HG02678 (cell line): ENCODE measurements around the gene RTP1.
"Not testable (repeated sequence)": the region's sequence is repeated elsewhere in the genome, so short reads cannot be mapped to it uniquely, and the experiment has no call there.

ENCODE experiments used
- ATAC-seq: cut with Tn5 transposase; IDR thresholded peaks from one replicate; pipeline ENCODE4 v1.9.1; 2021; ENCODE audit warnings: mild to moderate bottlenecking, moderate library complexity; ENCODE audit not compliant: unreplicated experiment

Gene RTP1

DNA sequence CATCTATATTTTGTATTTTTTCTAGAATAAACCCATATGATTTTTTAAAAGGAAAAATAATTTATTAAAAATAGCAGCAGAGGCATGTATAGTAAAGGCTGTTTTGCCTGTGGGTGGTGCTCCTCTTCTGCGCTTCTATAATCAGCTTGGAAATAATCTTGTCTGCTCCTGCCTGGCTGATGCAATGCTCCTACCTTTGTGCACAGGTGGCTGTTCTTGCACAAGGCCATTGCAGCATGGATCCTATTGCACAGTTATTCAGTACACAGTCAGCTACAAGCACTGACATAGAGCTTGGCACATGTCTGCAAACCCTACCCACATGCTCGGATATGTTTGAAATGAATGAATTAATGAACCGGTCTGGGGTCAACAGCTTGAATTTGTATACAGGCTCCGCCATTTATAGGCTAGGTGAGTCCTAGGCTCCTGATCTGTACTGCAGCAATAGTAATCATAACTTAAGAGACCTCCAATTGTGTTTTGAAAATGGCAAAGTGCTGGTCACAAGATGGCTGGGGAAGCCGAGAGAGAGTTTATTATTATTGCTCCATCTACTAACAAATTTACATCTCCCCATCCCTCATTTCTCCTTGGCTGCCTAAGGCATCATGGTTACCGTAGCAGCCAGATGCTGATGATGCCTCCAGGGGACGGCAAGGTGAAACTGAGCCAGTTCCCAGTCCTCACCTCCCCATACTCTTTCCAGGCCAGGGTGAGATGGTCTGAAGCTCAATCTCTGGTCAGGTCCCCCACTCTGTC is 532 bp upstream of the RTP1 start:
- no peak for ATAC-seq

DNA sequence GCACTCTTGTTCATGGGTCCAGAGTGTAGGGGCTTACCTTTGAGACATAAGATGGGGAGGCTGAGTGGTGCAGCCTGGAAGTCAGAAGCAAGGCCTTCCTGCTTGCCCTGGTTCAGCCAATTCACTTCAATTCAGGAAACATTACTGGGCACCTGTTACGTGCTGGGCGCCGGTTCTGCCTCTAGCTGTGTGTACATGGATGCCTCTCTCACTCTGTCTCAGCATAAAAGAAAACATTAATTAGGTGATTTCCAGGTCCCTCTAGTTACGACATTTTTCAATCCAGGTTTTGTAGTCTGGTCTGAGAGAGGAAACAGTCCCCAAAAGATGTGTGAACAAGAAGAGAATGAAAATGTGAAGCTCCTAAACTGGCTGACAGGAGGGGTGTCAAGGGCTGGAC is 1.2 kb downstream of the RTP1 start:
- ATAC-seq = no peak

DNA sequence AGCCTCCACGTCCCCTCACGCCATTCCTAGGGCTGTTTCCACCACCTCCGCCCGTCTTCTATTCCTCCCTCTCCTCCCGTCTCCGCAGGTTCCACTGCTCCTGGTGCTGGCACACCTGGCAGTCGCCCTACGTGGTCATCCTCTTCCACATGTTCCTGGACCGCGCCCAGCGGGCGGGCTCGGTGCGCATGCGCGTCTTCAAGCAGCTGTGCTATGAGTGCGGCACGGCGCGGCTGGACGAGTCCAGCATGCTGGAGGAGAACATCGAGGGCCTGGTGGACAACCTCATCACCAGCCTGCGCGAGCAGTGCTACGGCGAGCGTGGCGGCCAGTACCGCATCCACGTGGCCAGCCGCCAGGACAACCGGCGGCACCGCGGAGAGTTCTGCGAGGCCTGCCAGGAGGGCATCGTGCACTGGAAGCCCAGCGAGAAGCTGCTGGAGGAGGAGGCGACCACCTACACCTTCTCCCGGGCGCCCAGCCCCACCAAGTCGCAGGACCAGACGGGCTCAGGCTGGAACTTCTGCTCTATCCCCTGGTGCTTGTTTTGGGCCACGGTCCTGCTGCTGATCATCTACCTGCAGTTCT is 2.3 kb downstream of the RTP1 start:
- not testable (repeated sequence) for ATAC-seq

DNA sequence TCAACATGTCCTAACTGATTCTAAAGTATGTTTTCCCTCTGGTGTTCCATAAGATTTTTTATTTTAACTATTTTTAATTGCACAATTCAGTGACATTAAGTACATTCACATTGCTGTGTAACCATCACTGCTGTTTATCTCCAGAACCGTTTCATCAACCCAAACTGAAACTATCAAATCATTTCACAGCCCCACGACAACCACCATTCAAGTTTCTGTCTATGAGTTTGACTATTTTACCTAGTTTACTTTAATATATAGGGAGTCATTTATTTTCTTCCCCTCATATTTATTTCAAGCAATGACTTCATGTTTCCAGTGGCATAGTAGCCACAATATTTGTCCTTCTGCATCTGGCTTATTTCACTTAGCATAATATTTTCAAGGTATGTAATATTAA is 8.4 kb downstream of the RTP1 start:
- ATAC-seq = no peak

DNA sequence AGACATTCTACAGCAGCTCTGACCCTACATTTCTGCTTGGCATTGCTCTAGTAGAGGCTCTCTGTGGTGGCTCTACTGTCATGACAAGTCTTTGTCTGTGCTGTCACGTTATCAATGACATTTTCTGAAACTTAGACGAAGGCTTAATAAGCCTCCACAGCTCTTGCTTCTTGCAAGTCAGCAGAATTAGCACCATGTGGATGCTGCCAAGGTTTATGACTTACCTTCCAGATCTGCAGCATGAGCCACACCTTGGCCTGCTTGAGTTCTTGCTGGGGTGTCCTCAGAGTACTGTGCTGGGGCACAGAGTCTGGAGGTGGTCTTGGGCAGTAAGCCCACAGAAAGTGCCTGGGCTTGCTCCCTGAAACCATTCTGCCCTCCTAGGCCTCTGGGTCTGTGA is 9.8 kb downstream of the RTP1 start:
- ATAC-seq = no peak

DNA sequence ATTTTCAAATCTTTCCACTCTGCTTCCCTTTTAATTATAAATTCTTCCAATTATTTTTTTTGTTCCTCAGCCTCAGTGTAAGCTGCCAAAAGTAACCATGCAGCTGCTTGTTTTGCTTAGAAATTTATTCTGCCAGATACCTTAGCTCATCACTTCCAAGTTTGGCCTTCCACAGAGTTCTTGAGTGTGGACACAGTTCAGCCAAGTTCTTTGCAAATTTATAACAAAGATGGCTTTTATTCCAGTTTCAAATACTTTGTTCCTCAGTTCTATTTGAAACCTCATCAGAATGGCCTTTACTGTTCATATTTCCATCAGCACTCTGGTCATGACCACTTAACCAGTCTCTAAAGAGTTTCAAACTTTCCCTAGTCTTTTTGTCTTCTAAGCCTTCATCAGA is 10.3 kb downstream of the RTP1 start:
- ATAC-seq = no peak

DNA sequence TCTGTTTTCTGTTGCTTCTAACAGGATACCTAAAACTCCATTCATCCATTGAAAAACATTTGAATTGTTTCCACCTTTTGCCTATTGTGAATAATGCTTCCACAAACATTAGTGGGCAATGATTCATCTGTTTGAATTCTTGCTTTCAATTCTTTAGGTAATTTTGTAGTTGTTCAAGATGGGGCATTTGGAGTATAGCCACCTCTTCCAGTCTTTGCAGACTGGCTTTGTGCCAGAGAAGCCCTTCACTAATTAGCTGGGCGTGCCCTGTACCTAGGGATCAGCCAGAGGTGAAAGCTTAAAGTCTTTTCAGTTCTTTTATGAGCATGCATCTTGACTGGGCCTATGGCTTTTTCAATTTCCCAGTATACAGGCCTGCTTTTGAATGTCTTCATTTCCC is 10.9 kb downstream of the RTP1 start:
- no peak for ATAC-seq

DNA sequence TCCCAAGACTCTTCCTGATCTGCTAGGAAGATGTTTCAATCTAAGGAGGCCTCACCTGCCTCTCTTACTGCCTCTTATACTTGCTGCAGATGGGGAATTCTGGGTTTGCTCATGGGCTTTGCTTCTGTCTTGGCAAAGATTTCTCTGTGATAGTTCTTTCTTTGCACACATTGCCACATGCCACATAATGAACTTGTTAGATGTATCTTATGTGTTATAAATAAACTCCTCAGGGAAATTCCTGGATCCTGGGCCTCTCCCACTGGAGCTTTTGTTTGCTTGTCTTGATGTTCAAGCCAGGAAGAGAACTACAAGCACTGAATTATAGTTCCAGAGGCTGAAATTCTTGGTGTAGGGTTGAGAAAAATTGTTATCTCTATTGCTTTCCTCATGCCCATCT is 12.2 kb downstream of the RTP1 start:
- no peak for ATAC-seq

DNA sequence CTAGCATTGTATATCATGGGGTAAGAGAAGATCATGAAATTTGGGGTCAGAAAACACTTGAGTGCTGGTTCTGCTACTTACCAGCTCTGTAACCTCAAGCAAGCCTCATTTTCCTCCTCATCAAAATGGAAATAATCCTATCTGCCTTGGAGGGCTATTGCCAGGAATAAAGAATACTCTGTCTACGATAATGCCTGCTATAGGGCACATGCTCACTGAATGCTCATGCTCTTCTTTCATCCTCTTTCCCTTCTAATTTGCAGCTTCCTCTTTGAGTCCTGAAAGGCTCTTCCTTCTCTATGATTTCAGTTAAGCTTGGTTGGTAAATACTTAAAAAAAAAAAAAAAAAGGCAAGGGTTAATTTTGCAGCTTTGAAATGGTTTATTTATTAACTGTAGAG is 12.8 kb downstream of the RTP1 start:
- ATAC-seq = no peak

DNA sequence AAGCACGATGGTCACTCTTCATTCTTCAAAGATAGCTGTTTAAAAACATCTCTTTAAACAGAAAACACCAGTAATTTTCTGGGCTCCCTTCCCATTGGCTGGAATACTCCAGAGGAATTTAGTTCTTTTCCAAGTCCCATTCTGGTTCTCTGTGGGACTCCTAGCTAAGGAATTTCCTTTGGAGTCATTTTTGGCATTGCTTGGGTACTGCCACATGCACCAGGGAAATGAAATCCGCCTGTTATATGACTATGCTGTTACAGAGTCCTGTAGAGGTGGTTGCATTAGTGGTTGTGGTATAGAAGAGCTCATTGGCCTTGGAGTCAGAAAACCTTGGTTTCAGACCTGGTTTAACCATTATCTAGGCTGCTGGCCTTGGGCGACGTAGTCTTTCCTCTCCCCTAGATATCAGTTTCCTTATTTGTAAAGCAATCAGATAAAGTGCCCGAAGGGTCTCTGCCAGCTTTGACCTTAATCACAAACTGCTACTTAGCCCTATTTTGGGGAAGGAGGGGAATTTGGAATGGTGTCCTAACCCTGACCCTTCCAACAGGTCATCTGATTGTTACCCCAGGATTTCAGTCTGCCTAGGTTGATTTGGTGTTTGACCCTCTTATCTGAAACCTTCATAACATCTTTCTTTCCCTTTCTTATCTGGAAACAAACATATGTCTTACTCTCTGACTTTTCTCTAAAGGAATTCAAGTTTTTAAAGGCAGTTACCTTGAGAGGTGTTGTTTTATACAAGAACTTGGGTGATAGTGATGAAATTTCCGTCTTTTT is 13.4 kb downstream of the RTP1 start:
- peak; percentile 75 for ATAC-seq

DNA sequence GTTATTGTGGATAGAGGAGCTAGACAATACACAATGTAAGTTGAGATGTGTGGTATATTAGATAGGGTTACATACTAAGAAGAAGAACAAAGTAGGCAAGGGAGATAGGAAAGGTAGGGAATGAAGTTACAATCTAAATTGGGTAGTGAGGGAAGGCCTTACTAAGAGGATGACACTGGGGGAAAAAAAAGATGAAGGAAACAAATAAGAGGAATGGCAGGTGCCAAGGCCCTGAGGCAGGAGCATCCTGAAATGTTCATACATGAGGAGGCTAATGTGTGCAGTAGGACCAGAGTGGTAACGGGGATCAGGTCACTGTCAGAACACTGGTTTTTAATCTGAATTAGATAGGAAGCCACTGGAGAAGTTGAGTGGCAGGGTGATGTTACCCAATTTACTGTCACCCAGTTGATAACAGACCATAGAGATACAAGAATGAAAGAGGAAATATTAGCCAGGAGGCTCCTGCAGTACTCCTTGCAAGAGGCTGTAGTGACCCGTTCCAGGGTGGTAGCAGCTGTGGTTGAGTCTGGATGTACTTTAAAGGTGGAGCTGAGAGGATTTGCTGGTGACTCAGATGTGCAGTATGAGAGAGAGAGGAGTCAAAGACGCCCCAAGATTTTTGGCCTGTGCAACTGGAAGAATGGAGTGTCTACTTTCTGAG is 14.4 kb downstream of the RTP1 start:
- no peak for ATAC-seq

DNA sequence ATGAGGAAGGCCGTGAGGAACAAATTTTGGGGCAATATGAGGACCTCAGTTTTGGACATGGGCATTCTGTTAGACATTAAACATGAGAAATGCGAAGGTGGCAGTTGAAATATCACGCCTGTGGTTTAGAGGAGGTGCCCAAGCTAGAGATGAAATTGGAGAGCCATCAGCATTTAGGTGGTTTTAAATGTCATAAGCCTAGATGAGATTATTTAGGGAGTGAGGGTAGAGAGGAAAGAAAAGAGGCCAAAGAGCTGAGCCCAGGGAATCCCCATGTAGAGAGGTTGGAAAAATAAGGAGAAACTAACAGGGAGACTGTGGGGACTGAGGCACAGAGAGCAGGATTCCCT is 14.9 kb downstream of the RTP1 start:
- no peak for ATAC-seq

DNA sequence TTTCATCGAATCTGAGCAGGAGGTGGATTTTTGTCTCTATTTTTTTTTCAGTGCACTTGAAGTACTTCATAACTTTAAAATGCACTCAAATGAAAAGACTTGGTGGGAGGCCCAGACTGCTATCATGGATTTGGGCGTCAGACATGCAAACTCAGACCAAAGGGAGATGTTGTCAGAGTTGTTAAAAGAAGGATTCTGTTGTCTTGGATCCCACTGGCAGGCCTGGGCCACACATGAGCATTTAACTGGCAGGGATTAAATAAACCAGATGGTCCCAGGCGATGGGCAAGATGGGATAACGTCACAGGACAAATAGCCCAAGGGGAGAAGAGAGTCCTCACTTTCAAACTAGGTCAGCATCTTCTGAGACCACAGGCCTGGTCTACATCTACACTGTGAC is 15.4 kb downstream of the RTP1 start:
- no peak for ATAC-seq

DNA sequence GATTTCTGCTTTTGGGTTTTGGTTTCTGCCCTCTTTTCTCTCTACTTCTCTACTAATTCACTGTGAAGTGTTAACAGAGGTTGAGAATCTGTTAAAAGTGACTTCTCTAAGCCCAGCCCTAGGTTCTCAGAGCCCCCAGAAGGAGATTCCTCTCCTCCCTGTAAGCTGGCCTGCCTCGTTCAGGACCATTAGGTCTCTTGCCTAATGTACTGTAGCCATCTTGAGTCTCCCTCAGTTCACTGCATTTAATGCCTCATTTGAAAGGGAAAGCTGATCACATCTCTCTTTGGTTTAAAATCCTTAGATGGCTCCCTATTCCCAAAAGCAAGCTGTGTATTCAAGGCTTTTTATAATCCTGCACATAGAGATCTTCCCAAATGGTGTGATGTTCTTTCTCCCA is 16.3 kb downstream of the RTP1 start:
- ATAC-seq = no peak

DNA sequence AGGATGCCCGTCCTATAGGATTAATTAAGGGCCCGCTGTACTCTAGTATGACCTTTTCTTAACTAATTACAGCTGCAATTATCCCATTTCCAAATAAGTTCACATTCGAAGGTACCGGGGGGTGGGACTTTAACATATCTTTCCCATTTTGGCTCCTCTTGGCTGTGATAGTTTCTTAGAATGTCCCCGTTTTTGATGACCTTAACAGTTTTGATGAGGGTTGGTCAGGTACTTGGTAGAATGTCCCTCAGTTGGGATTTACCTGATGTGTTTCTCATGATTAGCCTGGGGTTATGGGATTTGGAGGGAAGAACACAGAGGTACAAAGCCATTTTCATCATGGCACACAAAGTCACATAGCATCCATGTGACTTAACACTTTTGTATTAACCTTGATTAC is 18.2 kb downstream of the RTP1 start:
- ATAC-seq = no peak

DNA sequence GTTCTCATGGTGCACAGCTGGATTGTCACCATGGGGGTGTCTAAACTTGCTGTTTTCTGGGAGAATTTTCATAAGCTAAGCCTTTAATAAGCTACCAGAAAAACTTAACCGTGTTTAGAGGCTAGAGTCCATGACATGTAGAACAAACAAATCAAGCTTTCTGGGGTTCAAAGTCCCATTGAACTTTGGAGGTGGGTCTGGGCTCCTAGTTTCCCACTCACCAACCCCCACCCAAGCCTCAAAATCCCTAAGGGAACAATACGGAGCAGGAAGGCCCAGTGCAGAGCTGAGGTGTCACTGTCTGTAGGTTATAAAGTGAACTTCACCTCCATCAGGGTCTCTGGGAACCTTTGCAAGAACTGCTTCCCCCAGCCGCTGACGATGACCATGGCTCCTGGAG is 25.5 kb downstream of the RTP1 start:
- no peak for ATAC-seq

DNA sequence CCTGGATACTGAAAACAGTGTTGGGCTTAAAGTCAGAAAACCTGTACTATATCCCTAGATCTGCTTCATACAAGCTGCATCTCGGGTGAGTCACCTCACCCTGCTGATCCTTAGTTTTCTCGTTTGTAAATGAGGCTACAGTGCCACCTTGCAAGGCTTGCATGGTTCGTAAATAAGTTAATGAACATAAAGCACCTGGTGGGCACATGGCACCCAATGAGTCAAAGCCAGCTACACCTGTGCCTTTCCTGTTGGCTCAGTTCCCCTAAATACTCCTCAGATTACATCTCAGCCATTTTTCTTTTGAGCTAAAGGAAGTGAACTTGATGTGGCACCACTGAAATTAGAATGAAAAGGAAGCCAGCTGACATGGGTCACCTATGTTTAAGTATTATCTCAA is 26.5 kb downstream of the RTP1 start:
- ATAC-seq = no peak

DNA sequence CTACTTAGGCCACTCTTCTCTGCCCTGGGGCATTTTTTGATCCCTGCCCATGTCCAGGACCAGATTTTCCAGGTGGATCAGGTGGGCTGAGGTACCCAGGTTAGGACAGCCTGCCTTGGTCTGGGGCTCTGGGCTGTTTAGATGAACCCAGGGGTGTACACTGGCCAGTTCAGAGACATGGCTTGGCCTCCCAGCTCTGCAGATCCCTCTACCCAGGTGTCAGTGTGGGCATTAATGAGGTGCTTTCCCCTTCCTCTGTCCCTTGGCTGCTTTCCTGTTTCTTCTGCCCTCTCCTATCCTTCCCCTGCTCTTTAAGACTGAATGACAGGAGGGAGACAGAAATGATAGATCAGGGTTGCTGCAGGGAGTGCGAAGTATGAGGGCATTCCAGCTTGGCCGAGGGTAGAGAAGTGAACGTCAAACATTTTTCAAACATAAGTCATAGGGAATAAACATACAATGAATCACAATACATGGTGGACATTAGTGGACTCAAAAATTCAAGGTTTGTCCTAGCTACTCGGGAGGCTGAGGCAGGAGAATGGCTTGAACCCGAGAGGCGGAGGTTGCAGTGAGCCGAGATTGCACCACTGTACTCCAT is 30.5 kb downstream of the RTP1 start:
- ATAC-seq = no peak

DNA sequence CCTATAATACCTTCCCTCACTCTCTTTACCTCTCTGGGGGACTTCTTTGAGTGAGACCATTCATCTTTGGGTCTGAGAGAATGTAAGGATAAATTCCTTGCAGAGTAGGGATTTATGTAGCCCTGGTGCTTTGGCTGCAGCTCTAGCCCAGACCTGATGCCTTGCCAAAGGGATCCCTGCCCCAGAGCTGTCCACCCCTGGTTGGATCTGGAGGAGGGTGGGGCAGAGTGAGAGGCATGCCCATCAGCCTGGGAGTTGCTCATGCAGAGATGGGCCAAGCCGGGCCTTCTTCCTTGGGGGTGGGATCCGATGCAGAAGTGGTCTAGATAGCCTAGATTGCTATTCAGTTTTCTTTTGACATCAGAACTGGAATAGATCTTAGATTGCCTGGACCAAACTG is 31.5 kb downstream of the RTP1 start:
- ATAC-seq = no peak

DNA sequence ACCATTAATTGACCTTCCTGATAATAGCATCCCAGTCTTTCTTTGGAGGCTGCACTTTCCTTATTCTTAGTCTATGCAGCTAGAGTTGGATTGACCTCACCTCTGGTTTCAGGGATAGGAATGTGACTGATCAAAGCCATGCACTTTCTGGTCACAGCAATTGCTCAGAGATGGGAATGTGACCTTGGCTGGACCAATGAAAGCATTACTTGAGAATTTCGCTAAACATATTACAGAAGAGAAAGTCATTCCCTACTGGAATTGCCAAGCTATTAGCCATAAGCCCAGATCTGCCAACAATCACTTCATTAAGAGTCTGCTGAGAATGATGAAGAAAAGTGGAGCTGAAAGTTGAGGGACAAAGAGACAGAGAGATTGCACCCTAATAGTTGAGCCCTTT is 32.7 kb downstream of the RTP1 start:
- no peak for ATAC-seq

DNA sequence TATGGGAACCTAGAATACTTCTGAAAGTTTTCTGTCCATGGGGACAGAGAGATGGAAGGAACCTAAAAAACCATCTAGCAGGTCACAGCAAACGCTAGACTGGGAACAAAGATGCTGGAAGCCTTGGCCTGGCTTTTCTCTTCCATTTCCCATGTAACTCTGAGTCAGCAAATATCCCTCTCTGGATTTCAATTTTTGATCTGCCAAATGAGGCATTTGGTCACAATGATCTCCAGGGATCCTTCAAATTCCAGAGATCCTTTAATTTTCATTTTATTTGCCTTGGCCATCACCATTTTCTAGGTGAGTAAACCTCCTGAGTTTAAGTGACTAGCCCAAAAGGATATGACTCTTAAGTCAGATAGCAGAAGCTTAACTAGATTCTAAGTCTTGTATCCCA is 39.7 kb downstream of the RTP1 start:
- ATAC-seq = no peak
